Spleen (tissue), 11 donors: ENCODE results near the gene POFUT1. TPM values are rescaled to one million over a fixed set of nuclear protein-coding genes. Genes with fewer than 3 reads are reported as not detected.
"Not testable (repeated sequence)": the region's sequence is repeated elsewhere in the genome, so short reads cannot be mapped to it uniquely, and the experiment has no call there.

Experiments used
- DNase-seq: peaks from one replicate; pipeline ENCODE4 v3.0.0-alpha.2; 2020
- H3K27ac ChIP-seq, 8 donors: fragments of 200-600 bp; sonication (generic) in 7 of 8; 1 replicate in 4 of 8; 2 replicates in 4 of 8; pipeline versions ENCODE4 v1.5.0 to v1.8.0; 2016 to 2021; ENCODE audit warnings: inconsistent platforms in 4 of 8, mild to moderate bottlenecking in 4 of 8, moderate library complexity in 1 of 8
- H3K27me3 ChIP-seq, 7 donors: fragments of 200-600 bp; sonication (generic) in 6 of 7; replicated peaks in 1 of 7; 1 replicate in 4 of 7; 2 replicates in 3 of 7; pipeline versions ENCODE4 v1.5.0 to v1.8.0; 2016 to 2021; ENCODE audit warnings: inconsistent platforms in 3 of 7, mild to moderate bottlenecking in 1 of 7
- H3K36me3 ChIP-seq, 6 donors: fragments of 200-600 bp; sonication (generic) in 5 of 6; 1 replicate in 4 of 6; 2 replicates in 2 of 6; pipeline versions ENCODE4 v1.5.0 to v1.8.0; 2016 to 2021; ENCODE audit warnings: inconsistent platforms in 2 of 6
- H3K4me1 ChIP-seq, 6 donors: fragments of 200-600 bp; sonication (generic) in 5 of 6; 1 replicate in 3 of 6; 2 replicates in 3 of 6; pipeline versions ENCODE4 v1.5.0 to v1.8.0; 2016 to 2021; ENCODE audit warnings: inconsistent platforms in 3 of 6
- H3K4me3 ChIP-seq, 8 donors: fragments of 200-600 bp; sonication (generic) in 7 of 8; 1 replicate in 4 of 8; 2 replicates in 4 of 8; pipeline versions ENCODE4 v1.5.0 to v1.8.0; 2016 to 2021; ENCODE audit warnings: inconsistent platforms in 4 of 8, mild to moderate bottlenecking in 4 of 8, moderate library complexity in 2 of 8
- H3K9me3 ChIP-seq, 8 donors: fragments of 200-600 bp; sonication (generic) in 7 of 8; 1 replicate in 4 of 8; 2 replicates in 4 of 8; pipeline versions ENCODE4 v1.5.0 to v1.8.0; 2016 to 2021; ENCODE audit warnings: inconsistent platforms in 4 of 8
- POLR2A ChIP-seq, 3 donors: fragments of 450-650 bp; IDR thresholded peaks; one replicate each; pipeline ENCODE4 v1.5.1; 2017; ENCODE audit warnings: antibody characterized with exemption in 3 of 3, mild to moderate bottlenecking in 1 of 3
- POLR2AphosphoS5 ChIP-seq, 3 donors: sonication (generic); formaldehyde crosslinking; IDR thresholded peaks; one replicate each; pipeline ENCODE4 v1.5.1; 2017; ENCODE audit warnings: antibody characterized with exemption in 3 of 3
- WGBS, 5 donors: extraction: QIAGEN DNeasy Blood & Tissue Kit in 3 of 5; methylation state at CpG; one replicate each; pipeline versions ENCODE4 v1.1.5 to v1.1.7; 2013 to 2018; 5-methylcytosine and 5-hydroxymethylcytosine counted together
- intact Hi-C: fragments of 100-400 bp; cut with DNase I; formaldehyde crosslinking; loops from one replicate; pipeline ENCODE4 v1.15.0; 2023; ENCODE audit warnings: low total_unique reads
- polyA plus RNA-seq, 3 donors: library from polyadenylated mRNA; stranded (reverse); fragments of 200-250 nt; gene quantifications; one replicate each; pipeline ENCODE4 v1.2.1, GENCODE V29; 2013
- total RNA-seq, 7 donors: library from RNA; depleted of rRNA in 3 of 7; stranded (reverse); fragments of >200 nt in 3 of 7; fragmentation: NEBNext Ultra II Directional in 4 of 7; extraction: Animal tissue kit (Norgen Biotek cat#: 25700) in 4 of 7; gene quantifications; one replicate each; pipeline versions ENCODE4 v1.1.0 to v1.2.1, GENCODE V29; 2016 to 2021
- TF ChIP-seq, protein P1 (sequence below), 11 experiments: fragments of 200-600 bp in 7 of 11; fragments of 450-650 bp in 4 of 11; sonication (generic) in 4 of 11; IDR thresholded peaks in 8 of 11; conservative IDR thresholded peaks in 3 of 11; 1 replicate in 7 of 11; 2 replicates in 4 of 11; pipeline versions ENCODE4 v1.4.0 to v1.8.0; 2016 to 2021; ENCODE audit warnings: antibody characterized with exemption in 11 of 11, inconsistent platforms in 4 of 11, mild to moderate bottlenecking in 1 of 11
- donor health status: healthy with polysubstance abuse.
- donor health status: DM: no; HTN: no; CAD: no; lungs with moderate emphysema.
- donor health status: DM: no; HTN: no; CAD: no.
- donor health status: Bipolar disorder and iron deficiency.
- donor health status: healthy.
- donor health status: DM: no; HTN: no; CAD: no.
- donor health status: DM: yes; HTN: yes; CAD: no.

Gene POFUT1
- total and polyA plus RNA-seq, 10 donors: 3.8 to 26.3 (median 21.0) TPM

DNA sequence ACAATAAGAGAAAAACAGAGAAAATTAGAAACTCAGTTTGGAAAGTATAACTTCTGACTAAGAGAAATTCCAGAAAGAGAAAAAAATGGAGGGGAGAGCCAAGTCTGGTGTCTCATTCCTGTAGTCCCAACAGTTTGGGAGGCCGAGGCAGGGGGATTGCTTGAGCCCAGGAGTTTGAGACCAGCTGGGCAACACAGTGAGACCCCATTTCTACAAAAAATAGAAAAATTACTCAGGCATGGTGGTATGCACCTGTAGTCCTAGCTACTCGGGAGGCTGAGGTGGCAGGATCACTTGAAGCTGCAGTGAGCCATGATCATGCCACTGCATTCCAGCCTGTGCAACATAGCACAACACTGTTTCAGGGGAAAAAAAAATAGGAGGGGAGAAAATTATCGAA is 66.7 kb downstream of the POFUT1 start:
- Histone ChIP-seq H3K36me3 (no peaks in the 10 kb centered on the region), H3K27me3 (no peaks in the 10 kb centered on the region), H3K9me3 (peaks cover 0 to 3% (median 0%) of the 10 kb centered on the region in 8 donors), H3K4me3 (no peak overlapping the region), H3K4me1 (peaks cover 10 to 38% (median 24%) of the 10 kb centered on the region in 6 donors), H3K27ac (no peak overlapping the region)
- no peak for DNase-seq
- TF ChIP-seq POLR2AphosphoS5 (IDR thresholded peaks at IDR 0.05) (no peak), POLR2A (IDR thresholded peaks at IDR 0.05) (no peak)
- TF ChIP-seq, protein P1, sequence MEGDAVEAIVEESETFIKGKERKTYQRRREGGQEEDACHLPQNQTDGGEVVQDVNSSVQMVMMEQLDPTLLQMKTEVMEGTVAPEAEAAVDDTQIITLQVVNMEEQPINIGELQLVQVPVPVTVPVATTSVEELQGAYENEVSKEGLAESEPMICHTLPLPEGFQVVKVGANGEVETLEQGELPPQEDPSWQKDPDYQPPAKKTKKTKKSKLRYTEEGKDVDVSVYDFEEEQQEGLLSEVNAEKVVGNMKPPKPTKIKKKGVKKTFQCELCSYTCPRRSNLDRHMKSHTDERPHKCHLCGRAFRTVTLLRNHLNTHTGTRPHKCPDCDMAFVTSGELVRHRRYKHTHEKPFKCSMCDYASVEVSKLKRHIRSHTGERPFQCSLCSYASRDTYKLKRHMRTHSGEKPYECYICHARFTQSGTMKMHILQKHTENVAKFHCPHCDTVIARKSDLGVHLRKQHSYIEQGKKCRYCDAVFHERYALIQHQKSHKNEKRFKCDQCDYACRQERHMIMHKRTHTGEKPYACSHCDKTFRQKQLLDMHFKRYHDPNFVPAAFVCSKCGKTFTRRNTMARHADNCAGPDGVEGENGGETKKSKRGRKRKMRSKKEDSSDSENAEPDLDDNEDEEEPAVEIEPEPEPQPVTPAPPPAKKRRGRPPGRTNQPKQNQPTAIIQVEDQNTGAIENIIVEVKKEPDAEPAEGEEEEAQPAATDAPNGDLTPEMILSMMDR (IDR thresholded peaks at IDR 0.05 in 8 of 11, conservative IDR thresholded peaks at IDR 0.05 in 3 of 11): no peak
- WGBS, 5 donors: 83 to 88% (median 84%) methylated on average over 3 of the region's 3 CpGs
- intact Hi-C loops: no loop called here

DNA sequence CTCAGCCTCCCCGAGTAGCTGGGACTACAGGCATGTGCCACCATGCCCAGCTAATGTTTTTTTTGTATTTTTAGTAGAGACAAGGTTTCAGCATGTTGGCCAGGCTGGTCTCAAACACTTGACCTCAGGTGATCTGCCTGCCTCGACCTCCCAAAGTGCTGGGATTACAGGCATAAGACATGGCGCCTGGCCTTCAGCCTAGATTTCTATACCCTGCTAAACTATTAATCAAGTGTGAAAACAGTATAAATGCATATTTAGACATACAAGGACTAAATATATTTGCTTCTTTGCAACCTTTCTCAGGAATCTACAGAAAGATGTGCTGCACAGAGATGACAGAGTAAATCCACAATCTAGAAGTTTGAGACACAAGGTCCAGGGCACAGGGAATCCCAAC is 67.5 kb downstream of the POFUT1 start:
- H3K9me3 ChIP-seq, DNase-seq, H3K36me3 ChIP-seq, H3K4me3 ChIP-seq, H3K27me3 ChIP-seq, H3K27ac ChIP-seq, intact Hi-C loops: not testable (repeated sequence)
- WGBS, 5 donors: 89 to 93% (median 90%) methylated on average over 3 of the region's 3 CpGs
- peaks cover 10 to 46% (median 31%) of the 10 kb centered on the region in 6 donors for H3K4me1 ChIP-seq

DNA sequence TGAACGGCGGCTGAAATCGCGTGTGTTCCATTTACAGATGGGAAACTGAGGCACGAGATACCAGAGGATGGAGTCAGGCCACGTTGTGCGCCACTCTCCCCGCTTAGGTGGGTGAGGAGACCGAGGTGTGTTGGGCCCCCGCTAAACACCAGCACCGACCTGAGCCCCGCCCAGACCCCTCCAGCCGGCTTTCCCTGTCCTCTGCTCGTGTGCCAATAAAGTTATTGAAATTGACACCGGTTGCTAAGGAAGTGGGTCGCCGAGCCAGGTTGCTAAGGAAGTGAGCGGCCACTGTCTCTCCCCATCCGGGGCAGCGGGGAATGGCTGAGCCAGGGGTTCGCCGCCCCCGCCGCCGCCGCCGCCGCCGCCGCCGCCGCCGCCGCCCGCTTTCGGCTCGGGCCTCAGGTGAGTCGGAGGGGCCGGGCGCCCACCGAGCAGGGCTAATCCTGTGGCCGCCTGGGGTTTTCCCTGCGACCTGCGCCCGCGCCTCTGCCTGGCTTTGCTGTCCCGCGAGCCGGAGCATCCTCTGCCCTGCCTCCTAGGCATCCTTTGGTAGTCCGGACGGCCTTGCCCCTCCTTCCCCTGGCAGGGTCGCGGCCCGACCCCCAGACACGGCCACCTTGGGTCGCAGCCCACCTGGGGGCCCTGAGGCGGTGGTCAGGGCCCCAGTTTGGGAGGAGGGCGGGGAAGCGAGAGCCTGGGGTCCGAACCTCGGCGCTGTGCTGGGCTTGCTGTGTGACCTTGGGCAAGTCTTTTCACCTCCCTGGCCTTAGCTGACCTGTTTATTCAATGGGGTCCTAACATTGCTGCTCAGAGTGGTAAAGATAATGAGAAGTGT is 69.9 kb downstream of the POFUT1 start, which contains the start of gene KIF3B:
Gene KIF3B, plus strand, starts transcription at position 291 of the 838 bp plus-strand sequence. CDS start 32,127 bp downstream, outside the sequence.
- peak; percentile 56 to 80 (median 75) for TF ChIP-seq POLR2AphosphoS5 (IDR thresholded peaks at IDR 0.05)
- TF ChIP-seq, protein P1 (IDR thresholded peaks at IDR 0.05 in 8 of 11, conservative IDR thresholded peaks at IDR 0.05 in 3 of 11): no peak
- Histone ChIP-seq H3K4me1 (peaks cover 10 to 69% (median 38%) of the 10 kb centered on the region in 6 donors), H3K27ac (peak within 1 kb of the TSS; percentile 53 to 90 (median 83)), H3K9me3 (peaks cover 0 to 3% (median 0%) of the 10 kb centered on the region in 8 donors), H3K36me3 (peaks cover 0 to 11% (median 0%) of the 10 kb centered on the region in 6 donors), H3K27me3 (no peaks in the 10 kb centered on the region), H3K4me3 (peak within 1 kb of the TSS; percentile 80 to 97 (median 94))
- intact Hi-C loops: no loop called here
- 1 to 8% (median 2%) methylated on average over 18 to 62 of the region's 62 CpGs for WGBS, 5 donors
- DNase-seq: peak; percentile 95

DNA sequence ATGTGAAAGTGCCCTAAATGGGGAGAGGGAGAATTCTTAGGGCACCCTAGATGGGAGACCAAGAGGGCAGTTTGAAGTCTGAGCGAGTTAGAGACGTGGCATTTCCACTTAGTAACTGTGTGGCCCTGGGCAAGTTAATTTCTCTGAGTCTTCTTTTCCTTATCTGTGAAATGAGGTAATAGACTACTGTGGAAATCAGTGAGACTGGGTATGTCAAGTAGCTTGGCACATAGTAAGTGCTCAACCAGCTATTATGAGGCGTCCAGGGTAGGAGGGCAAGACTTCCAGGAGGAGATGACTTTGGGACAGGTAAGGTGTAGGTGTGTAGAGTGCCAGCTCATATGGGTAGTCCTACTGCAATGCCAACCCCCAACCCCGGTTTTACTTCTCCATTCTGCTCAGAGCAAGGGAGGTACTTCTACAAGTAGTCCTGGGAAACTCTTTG is 70.5 kb downstream of the POFUT1 start:
- whole genome bisulfite sequencing, 5 donors: 24 to 36% (median 29%) methylated on average over 4 of the region's 4 CpGs
- no peak for TF ChIP-seq POLR2AphosphoS5 (IDR thresholded peaks at IDR 0.05)
- TF ChIP-seq, protein P1 (IDR thresholded peaks at IDR 0.05 in 8 of 11, conservative IDR thresholded peaks at IDR 0.05 in 3 of 11): no peak
- TF ChIP-seq POLR2A (IDR thresholded peaks at IDR 0.05): no peak
- no peak for DNase-seq
- Histone ChIP-seq H3K27ac (peak overlapping the region; percentile 53 to 90 (median 83)), H3K27me3 (no peaks in the 10 kb centered on the region), H3K4me1 (peaks cover 10 to 75% (median 41%) of the 10 kb centered on the region in 6 donors), H3K4me3 (peak overlapping the region; percentile 80 to 97 (median 94)), H3K36me3 (peaks cover 0 to 17% (median 0%) of the 10 kb centered on the region in 6 donors), H3K9me3 (peaks cover 0 to 3% (median 0%) of the 10 kb centered on the region in 8 donors)
- intact Hi-C loops: no loop called here
